ENCODE data around the gene TAMALIN. TPM values are rescaled to one million over a fixed set of nuclear protein-coding genes. Genes with fewer than 3 reads are reported as not detected.

Gene TAMALIN
- total RNA-seq, 1 donor from 2014 or later = 52.8 TPM

- CTCF ChIA-PET = interaction anchor here (0.6 to 1.8 kb wide), 13 partner anchors 9 to 559 kb away, joined by 3 to 10 read pairs (median 4); partner anchors contain the start of gene ATG101
Observed at GRCh38 chr12:51980051-51980808, 26.5 kb upstream of the TAMALIN start.

GRCh38 chr12:51980809-51981127 is 26.0 kb upstream of the TAMALIN start:
- H3K27ac Mint-ChIP-seq = no peak overlapping the region
- intact Hi-C loops (cut with micrococcal nuclease) = loop anchor here (1.0 to 2.0 kb wide), 7 partner anchors 9 to 559 kb away; partner anchors contain the start of gene ACVR1B
- POLR2A ChIA-PET = interaction anchor here (1.1 to 1.5 kb wide), 2 partner anchors 9 to 26 kb away, joined by 3 read pairs; partner anchors contain the start of gene TAMALIN

More at GRCh38 chr12:51980051-51980808, 26.5 kb upstream of the TAMALIN start:
- peak; percentile 98 for ATAC-seq (ENCODE audit: low read depth)
- H3K4me1 Mint-ChIP-seq = peaks cover 11% of the 10 kb centered on the region
- H3K27ac Mint-ChIP-seq = no peak overlapping the region
- no peaks in the 10 kb centered on the region for H3K9me3 Mint-ChIP-seq
- no peaks in the 10 kb centered on the region for H3K27me3 Mint-ChIP-seq
- DNase-seq = peak; percentile 41
- H3K36me3 Mint-ChIP-seq (ENCODE audit: low read depth) = peaks cover 32% of the 10 kb centered on the region
- POLR2A ChIA-PET = interaction anchor here (1.1 to 1.5 kb wide), 2 partner anchors 8 to 26 kb away, joined by 3 read pairs; partner anchors contain the start of gene TAMALIN
- intact Hi-C loops (cut with micrococcal nuclease) = loop anchor here (1.0 to 2.0 kb wide), 7 partner anchors 9 to 559 kb away; partner anchors contain the start of gene ACVR1B
- H3K4me3 Mint-ChIP-seq = no peak overlapping the region
- TF ChIP-seq, protein P1, sequence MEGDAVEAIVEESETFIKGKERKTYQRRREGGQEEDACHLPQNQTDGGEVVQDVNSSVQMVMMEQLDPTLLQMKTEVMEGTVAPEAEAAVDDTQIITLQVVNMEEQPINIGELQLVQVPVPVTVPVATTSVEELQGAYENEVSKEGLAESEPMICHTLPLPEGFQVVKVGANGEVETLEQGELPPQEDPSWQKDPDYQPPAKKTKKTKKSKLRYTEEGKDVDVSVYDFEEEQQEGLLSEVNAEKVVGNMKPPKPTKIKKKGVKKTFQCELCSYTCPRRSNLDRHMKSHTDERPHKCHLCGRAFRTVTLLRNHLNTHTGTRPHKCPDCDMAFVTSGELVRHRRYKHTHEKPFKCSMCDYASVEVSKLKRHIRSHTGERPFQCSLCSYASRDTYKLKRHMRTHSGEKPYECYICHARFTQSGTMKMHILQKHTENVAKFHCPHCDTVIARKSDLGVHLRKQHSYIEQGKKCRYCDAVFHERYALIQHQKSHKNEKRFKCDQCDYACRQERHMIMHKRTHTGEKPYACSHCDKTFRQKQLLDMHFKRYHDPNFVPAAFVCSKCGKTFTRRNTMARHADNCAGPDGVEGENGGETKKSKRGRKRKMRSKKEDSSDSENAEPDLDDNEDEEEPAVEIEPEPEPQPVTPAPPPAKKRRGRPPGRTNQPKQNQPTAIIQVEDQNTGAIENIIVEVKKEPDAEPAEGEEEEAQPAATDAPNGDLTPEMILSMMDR (IDR thresholded peaks at IDR 0.05) = peak; percentile 76

GRCh38 chr12:51984657-51985056 is 22.1 kb upstream of the TAMALIN start:
- Mint-ChIP-seq H3K9me3 (no peaks in the 10 kb centered on the region), H3K4me1 (peaks cover 11% of the 10 kb centered on the region), H3K27ac (no peak overlapping the region), H3K27me3 (no peaks in the 10 kb centered on the region), H3K4me3 (no peak overlapping the region), H3K36me3 (ENCODE audit: low read depth) (peaks cover 17% of the 10 kb centered on the region)
- CTCF ChIA-PET = interaction anchor here (1.1 to 1.4 kb wide), 3 partner anchors 38 to 42 kb away, joined by 3 to 4 read pairs (median 4); no protein-coding TSS in a partner anchor
- intact Hi-C loops (cut with micrococcal nuclease) = no loop called here
- TF ChIP-seq, protein P1 (IDR thresholded peaks at IDR 0.05) = no peak
- POLR2A ChIA-PET = no interaction called here
- no peak for DNase-seq
- ATAC-seq (ENCODE audit: low read depth) = no peak

More at GRCh38 chr12:51980809-51981127, 26.0 kb upstream of the TAMALIN start:
- Mint-ChIP-seq H3K4me1 (peaks cover 11% of the 10 kb centered on the region), H3K9me3 (no peaks in the 10 kb centered on the region), H3K4me3 (no peak overlapping the region), H3K27me3 (no peaks in the 10 kb centered on the region), H3K36me3 (ENCODE audit: low read depth) (peaks cover 30% of the 10 kb centered on the region)
- TF ChIP-seq, protein P1 (IDR thresholded peaks at IDR 0.05) = no peak
- ATAC-seq (ENCODE audit: low read depth) (no peak), DNase-seq (no peak)
- CTCF ChIA-PET = interaction anchor here (0.7 to 1.8 kb wide), 13 partner anchors 9 to 559 kb away, joined by 3 to 10 read pairs (median 4); partner anchors contain the start of gene ATG101

DNA sequence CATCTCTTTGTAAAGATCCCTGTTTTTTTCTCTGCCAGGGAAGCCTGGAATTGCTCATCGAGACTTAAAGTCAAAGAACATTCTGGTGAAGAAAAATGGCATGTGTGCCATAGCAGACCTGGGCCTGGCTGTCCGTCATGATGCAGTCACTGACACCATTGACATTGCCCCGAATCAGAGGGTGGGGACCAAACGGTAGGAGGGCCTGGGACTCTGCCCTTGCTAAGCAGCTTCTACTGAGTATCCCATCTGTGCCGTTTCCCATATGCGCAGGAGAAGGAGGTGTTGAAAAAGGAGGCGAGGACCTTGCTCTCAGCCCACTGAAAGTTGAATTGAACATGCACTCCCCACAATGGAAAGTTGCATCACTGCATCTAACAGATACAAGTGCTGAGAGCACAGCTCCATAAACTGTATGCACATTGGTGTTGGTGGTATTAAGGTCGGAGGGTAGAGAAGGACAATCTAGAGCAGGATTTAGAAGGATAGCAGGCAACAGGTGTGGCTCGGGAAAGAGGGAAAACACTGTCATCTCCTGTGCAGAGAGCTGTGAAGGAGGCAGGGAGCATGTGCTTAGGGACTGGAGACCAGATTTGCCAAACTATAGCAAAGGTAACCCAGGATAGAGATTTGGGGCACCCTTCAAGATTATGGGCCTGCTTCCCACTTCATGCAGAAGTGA is 21.5 kb upstream of the TAMALIN start:
- TF ChIP-seq, protein P1 (IDR thresholded peaks at IDR 0.05) = no peak
- ChIA-PET CTCF (interaction anchor here (1.3 kb wide), 1 partner anchor 38 kb away, joined by 4 read pairs; no protein-coding TSS in a partner anchor), POLR2A (no interaction called here)
- H3K9me3 Mint-ChIP-seq = no peaks in the 10 kb centered on the region
- DNase-seq (no peak), ATAC-seq (ENCODE audit: low read depth) (no peak)
- H3K4me1 Mint-ChIP-seq = peaks cover 7% of the 10 kb centered on the region
- intact Hi-C loops (cut with micrococcal nuclease) = no loop called here
- H3K36me3 Mint-ChIP-seq (ENCODE audit: low read depth) = peaks cover 17% of the 10 kb centered on the region
- H3K4me3 Mint-ChIP-seq = no peak overlapping the region
- no peaks in the 10 kb centered on the region for H3K27me3 Mint-ChIP-seq
- no peak overlapping the region for H3K27ac Mint-ChIP-seq

DNA sequence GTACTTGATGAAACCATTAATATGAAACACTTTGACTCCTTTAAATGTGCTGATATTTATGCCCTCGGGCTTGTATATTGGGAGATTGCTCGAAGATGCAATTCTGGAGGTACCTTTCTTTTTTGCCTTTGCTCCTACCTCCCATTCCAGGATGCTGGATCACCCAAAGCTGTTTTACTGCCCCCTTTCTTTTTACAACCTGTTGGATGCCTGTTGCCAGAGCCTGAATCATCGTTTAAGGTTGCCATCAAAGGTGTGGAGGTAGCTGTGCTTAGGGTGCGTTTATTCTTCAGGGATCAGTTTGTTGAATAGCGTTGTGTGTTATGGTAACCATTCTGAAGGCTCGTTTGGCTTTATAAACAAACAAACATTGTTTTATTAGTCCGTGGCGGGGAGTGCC is 19.9 kb upstream of the TAMALIN start:
- no peaks in the 10 kb centered on the region for H3K4me1 Mint-ChIP-seq
- intact Hi-C loops (cut with micrococcal nuclease) = no loop called here
- CTCF ChIA-PET = no interaction called here
- ATAC-seq (ENCODE audit: low read depth) = no peak
- TF ChIP-seq, protein P1 (IDR thresholded peaks at IDR 0.05) = no peak
- no peak for DNase-seq
- no peaks in the 10 kb centered on the region for H3K27me3 Mint-ChIP-seq
- H3K36me3 Mint-ChIP-seq (ENCODE audit: low read depth) = peaks cover 15% of the 10 kb centered on the region
- no peak overlapping the region for H3K27ac Mint-ChIP-seq
- POLR2A ChIA-PET = no interaction called here
- H3K4me3 Mint-ChIP-seq = no peak overlapping the region
- H3K9me3 Mint-ChIP-seq = no peaks in the 10 kb centered on the region
